Measurements from ENCODE around the gene ELAVL1. TPM values are rescaled to one million over a fixed set of nuclear protein-coding genes. Genes with fewer than 3 reads are reported as not detected.

Gene ELAVL1
- total RNA-seq, 4 donors from 2014 or later = 25.7 to 44.6 (median 34.5) TPM

GRCh38 chr19:7914598-7915045 is 90.8 kb downstream of the ELAVL1 start, which contains the start of gene TGFBR3L:
TGFBR3L (plus strand) TSS chr19:7914830.
- peaks cover 30 to 42% (median 33%) of the 10 kb centered on the region in 3 donors for H3K36me3 ChIP-seq
- no peaks in the 10 kb centered on the region for H3K9me3 ChIP-seq
- peaks cover 27 to 43% (median 27%) of the 10 kb centered on the region in 3 donors for H3K4me1 ChIP-seq
- no peak within 1 kb of the TSS for H3K4me3 ChIP-seq
- no peak within 1 kb of the TSS for H3K27ac ChIP-seq
- WGBS, 2 donors = 68 to 78% methylated on average over 2 to 3 of the region's 12 CpGs
- H3K27me3 ChIP-seq = peaks cover 19 to 64% (median 24%) of the 10 kb centered on the region in 4 donors
- TF ChIP-seq POLR2A (IDR thresholded peaks at IDR 0.05) (no peak), CTCF (IDR thresholded peaks at IDR 0.05) (no peak)
- DNase-seq = no peak
- intact Hi-C loops (cut with DNase I) = no loop called here

GRCh38 chr19:7914099-7914498 is 91.3 kb downstream of the ELAVL1 start:
- 52% methylated on average over 8 of the region's 12 CpGs; no CpG with 5 or more reads in 1 of the 2 donors for WGBS, 2 donors
- H3K4me1 ChIP-seq = peaks cover 22 to 42% (median 26%) of the 10 kb centered on the region in 3 donors
- H3K36me3 ChIP-seq = peaks cover 30 to 48% (median 33%) of the 10 kb centered on the region in 3 donors
- TF ChIP-seq CTCF (IDR thresholded peaks at IDR 0.05) (no peak), POLR2A (IDR thresholded peaks at IDR 0.05) (no peak)
- DNase-seq = no peak
- no peaks in the 10 kb centered on the region for H3K9me3 ChIP-seq
- intact Hi-C loops (cut with DNase I) = no loop called here
- H3K27ac ChIP-seq = no peak overlapping the region
- peaks cover 19 to 61% (median 24%) of the 10 kb centered on the region in 4 donors for H3K27me3 ChIP-seq
- H3K4me3 ChIP-seq = no peak overlapping the region

- intact Hi-C loops (cut with DNase I) = no loop called here
- Histone ChIP-seq H3K4me1 (peaks cover 22 to 42% (median 22%) of the 10 kb centered on the region in 3 donors), H3K27me3 (peaks cover 19 to 57% (median 24%) of the 10 kb centered on the region in 4 donors), H3K27ac (no peak overlapping the region), H3K36me3 (peaks cover 30 to 52% (median 33%) of the 10 kb centered on the region in 3 donors), H3K4me3 (no peak overlapping the region), H3K9me3 (no peaks in the 10 kb centered on the region)
- 82 to 87% methylated on average over 9 to 10 of the region's 10 CpGs for WGBS, 2 donors
- TF ChIP-seq POLR2A (IDR thresholded peaks at IDR 0.05) = no peak
- TF ChIP-seq CTCF (IDR thresholded peaks at IDR 0.05) = no peak
- no peak for DNase-seq
These were observed 91.8 kb downstream of the ELAVL1 start for GRCh38 chr19:7913652-7914051.

DNA sequence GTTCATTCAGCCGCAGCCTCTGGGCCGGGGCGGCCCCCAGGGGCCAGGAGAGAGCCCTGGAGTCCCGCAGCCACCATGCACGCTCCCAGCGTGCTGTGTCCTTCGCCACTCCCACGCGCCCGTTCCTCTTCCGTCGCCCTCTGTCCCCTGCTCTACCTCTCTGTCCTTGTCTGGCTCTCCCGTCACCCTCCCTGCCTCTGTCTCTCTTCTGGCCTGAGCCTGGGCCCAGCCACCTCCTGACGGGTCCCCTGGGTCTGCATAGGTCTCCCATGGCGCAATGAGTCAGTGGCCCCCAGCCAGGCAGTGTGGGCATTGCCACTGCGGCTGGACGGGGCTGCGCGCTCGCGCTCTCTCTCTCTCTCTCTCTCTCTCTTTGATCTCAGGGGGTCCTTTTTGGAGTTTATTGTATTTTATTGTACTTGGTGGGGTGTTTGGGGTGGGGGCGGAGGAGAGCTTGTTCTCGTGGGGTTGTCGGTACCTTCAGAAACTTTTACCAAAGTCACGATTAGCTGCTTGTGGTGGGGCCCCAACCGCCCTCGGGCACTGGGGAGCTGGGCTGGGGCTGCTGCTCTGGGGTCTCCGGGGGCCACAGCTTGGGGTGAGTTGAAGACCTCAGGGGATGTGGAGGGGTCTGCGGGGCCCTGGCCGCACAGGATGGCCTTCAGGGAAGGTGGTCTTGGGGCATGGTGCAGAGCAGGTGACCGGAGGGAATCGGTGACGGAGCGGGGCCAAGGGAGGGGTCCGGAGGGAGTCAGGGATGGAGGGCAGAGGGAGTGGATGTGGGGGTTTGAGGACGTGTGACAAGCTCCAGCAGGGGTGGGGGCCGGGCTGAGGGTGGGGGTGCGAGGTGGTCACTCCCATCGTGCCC is 92.5 kb downstream of the ELAVL1 start:
- 91 to 93% methylated on average over 27 to 33 of the region's 39 CpGs for WGBS, 2 donors
- TF ChIP-seq CTCF (IDR thresholded peaks at IDR 0.05) (no peak), POLR2A (IDR thresholded peaks at IDR 0.05) (no peak)
- no peak overlapping the region for H3K4me3 ChIP-seq
- no peak for DNase-seq
- intact Hi-C loops (cut with DNase I) = no loop called here
- H3K36me3 ChIP-seq = peaks cover 30 to 54% (median 33%) of the 10 kb centered on the region in 3 donors
- no peaks in the 10 kb centered on the region for H3K9me3 ChIP-seq
- no peak overlapping the region for H3K27ac ChIP-seq
- H3K27me3 ChIP-seq = peaks cover 13 to 50% (median 24%) of the 10 kb centered on the region in 4 donors
- H3K4me1 ChIP-seq = peaks cover 20 to 42% (median 25%) of the 10 kb centered on the region in 3 donors

DNA sequence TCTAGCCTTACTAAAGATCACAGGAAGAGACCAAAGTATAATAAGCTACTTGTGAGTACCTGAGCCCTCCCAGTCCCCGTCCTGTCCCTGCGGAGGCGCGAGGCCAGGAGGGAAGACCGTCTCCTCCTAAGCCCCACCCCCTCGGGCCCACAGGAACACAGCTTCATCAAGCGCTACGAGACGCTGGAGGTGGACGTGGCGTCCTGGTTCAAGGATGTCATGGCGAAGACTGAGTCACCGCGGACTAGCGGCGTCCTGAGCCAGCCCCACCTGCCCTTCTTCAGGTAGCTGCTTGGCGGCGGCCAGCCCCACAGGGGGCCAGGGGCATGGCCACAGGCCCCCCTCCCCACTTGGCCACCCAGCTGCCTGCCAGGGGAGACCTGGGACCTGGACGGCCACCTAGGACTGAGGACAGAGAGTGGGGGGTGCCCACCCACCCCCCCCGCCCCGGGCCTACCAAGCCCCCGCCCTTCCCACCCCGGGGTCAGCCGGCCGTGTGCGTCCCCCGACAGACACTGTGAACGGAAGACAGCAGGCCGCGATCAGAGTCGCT is 93.2 kb downstream of the ELAVL1 start:
- 87 to 100% methylated on average over 4 to 14 of the region's 31 CpGs for WGBS, 2 donors

More for the DNA sequence above, 93.2 kb downstream of the ELAVL1 start:
- intact Hi-C loops (cut with DNase I) = no loop called here
- Histone ChIP-seq H3K27ac (no peak overlapping the region), H3K27me3 (peaks cover 10 to 42% (median 21%) of the 10 kb centered on the region in 4 donors), H3K36me3 (peaks cover 30 to 56% (median 33%) of the 10 kb centered on the region in 3 donors), H3K4me1 (peaks cover 17 to 42% (median 24%) of the 10 kb centered on the region in 3 donors), H3K9me3 (no peaks in the 10 kb centered on the region), H3K4me3 (no peak overlapping the region)
- no peak for TF ChIP-seq POLR2A (IDR thresholded peaks at IDR 0.05)
- TF ChIP-seq CTCF (IDR thresholded peaks at IDR 0.05) = no peak
- no peak for DNase-seq
